ENCODE results near the gene NDUFAB1.
"Not testable (repeated sequence)": the region's sequence is repeated elsewhere in the genome, so short reads cannot be mapped to it uniquely, and the experiment has no call there.

NDUFAB1 gene

GRCh38 chr16:23629516-23629915 is 33.4 kb upstream of the NDUFAB1 start:
- DNase-seq (ENCODE audit: low read depth in 2 of 2), result no peak
- H3K4me3 ChIP-seq (replicated peaks in 1 of 2; ENCODE audit: low read depth in 2 of 2, low read length in 2 of 2), result no peak overlapping the region
- no peak for TF ChIP-seq CTCF (IDR thresholded peaks at IDR 0.05; ENCODE audit: low read depth, low read length)

- H3K4me3 ChIP-seq (replicated peaks in 1 of 2; ENCODE audit: low read depth in 2 of 2, low read length in 2 of 2), result no peak overlapping the region
- DNase-seq (ENCODE audit: low read depth in 2 of 2), result no peak
- no peak for TF ChIP-seq CTCF (IDR thresholded peaks at IDR 0.05; ENCODE audit: low read depth, low read length)
These were observed 28.0 kb upstream of the NDUFAB1 start for GRCh38 chr16:23624092-23624491.

GRCh38 chr16:23615805-23616204 is 19.7 kb upstream of the NDUFAB1 start:
- no peak for DNase-seq (ENCODE audit: low read depth in 2 of 2)
- TF ChIP-seq CTCF (IDR thresholded peaks at IDR 0.05; ENCODE audit: low read depth, low read length), result no peak
- no peak overlapping the region for H3K4me3 ChIP-seq (replicated peaks in 1 of 2; ENCODE audit: low read depth in 2 of 2, low read length in 2 of 2)

- H3K4me3 ChIP-seq (replicated peaks in 1 of 2; ENCODE audit: low read depth in 2 of 2, low read length in 2 of 2), result no peak overlapping the region
- no peak for TF ChIP-seq CTCF (IDR thresholded peaks at IDR 0.05; ENCODE audit: low read depth, low read length)
- DNase-seq (ENCODE audit: low read depth in 2 of 2), result no peak
These were observed 15.8 kb upstream of the NDUFAB1 start for GRCh38 chr16:23611936-23612335.

- not testable (repeated sequence) for H3K4me3 ChIP-seq (replicated peaks in 1 of 2; ENCODE audit: low read depth in 2 of 2, low read length in 2 of 2); DNase-seq (ENCODE audit: low read depth in 2 of 2)
These were observed 14.8 kb upstream of the NDUFAB1 start for GRCh38 chr16:23610905-23611304.

- no peak for TF ChIP-seq CTCF (IDR thresholded peaks at IDR 0.05; ENCODE audit: low read depth, low read length)
- no peak for DNase-seq (ENCODE audit: low read depth in 2 of 2)
- no peak overlapping the region for H3K4me3 ChIP-seq (replicated peaks in 1 of 2; ENCODE audit: low read depth in 2 of 2, low read length in 2 of 2)
These were observed 13.8 kb upstream of the NDUFAB1 start for GRCh38 chr16:23609929-23610328.

GRCh38 chr16:23608194-23608593 is 12.1 kb upstream of the NDUFAB1 start:
- DNase-seq (ENCODE audit: low read depth in 2 of 2), result peak; percentile 87 to 91
- no peak overlapping the region for H3K4me3 ChIP-seq (replicated peaks in 1 of 2; ENCODE audit: low read depth in 2 of 2, low read length in 2 of 2)
- TF ChIP-seq CTCF (IDR thresholded peaks at IDR 0.05; ENCODE audit: low read depth, low read length), result no peak
